Endothelial cell of umbilical vein (primary cell): Measurements from ENCODE around the gene MRPL53. TPM values are rescaled to one million over a fixed set of nuclear protein-coding genes. Genes with fewer than 3 reads are reported as not detected.
"Not testable (repeated sequence)": the region's sequence is repeated elsewhere in the genome, so short reads cannot be mapped to it uniquely, and the experiment has no call there.

ENCODE experiments used
- BruUV-seq: library from RNA; stranded (reverse); fragments of 400-500 nt; replicated peaks from 2 replicates; lab custom pipeline; 2021; lab: Mats Ljungman, UMichigan
- CTCF ChIA-PET: fragments of 300-600, 350-600 bp; sonication (Branson Sonifier 250); formaldehyde crosslinking; loops from one replicate; lab custom pipeline; 2021; ENCODE audit warnings: antibody characterized with exemption, inconsistent platforms; lab: Charles Lee
- POLR2A ChIA-PET: fragments of 300-600, 350-600 bp; sonication (Branson Sonifier 250); formaldehyde crosslinking; loops from one replicate; lab custom pipeline; 2021; ENCODE audit warnings: antibody characterized with exemption, inconsistent platforms; lab: Charles Lee
- DNase-seq: peaks from one replicate; pipeline ENCODE4 v3.0.0-alpha.2; 2011; ENCODE audit warnings: low read depth, low spot score
- FAIRE-seq: peaks from 2 replicates; lab custom pipeline; 2011; peaks lifted over from hg19 to GRCh38; lab: Jason Lieb, UNC
- H2AFZ ChIP-seq: 2 replicates; pipeline ENCODE4 v1.6.0; 2012; ENCODE audit warnings: low read depth, low read length, control low read depth, inconsistent platforms
- H3K27ac ChIP-seq: 2 replicates; pipeline ENCODE4 v1.5.1; 2011; ENCODE audit warnings: low read depth, mild to moderate bottlenecking, control low read depth, low read length, moderate library complexity; ENCODE audit not compliant: insufficient read depth
- H3K27me3 ChIP-seq, 2 experiments: 2 replicates each; pipeline versions ENCODE4 v1.6.0 to v1.6.1; 2011; ENCODE audit warnings: low read length in 2 of 2, mixed read lengths in 1 of 2; ENCODE audit not compliant: control insufficient read depth in 2 of 2, insufficient read depth in 2 of 2
- H3K36me3 ChIP-seq, 2 experiments: 2 replicates in 1 of 2; 3 replicates in 1 of 2; pipeline ENCODE4 v1.5.1; 2011; ENCODE audit warnings: low read length in 2 of 2, mild to moderate bottlenecking in 1 of 2, moderate library complexity in 1 of 2; ENCODE audit not compliant: control insufficient read depth in 2 of 2, insufficient read depth in 2 of 2; ENCODE audit errors: extremely low read depth in 1 of 2
- H3K4me1 ChIP-seq: 3 replicates; pipeline ENCODE4 v1.5.1; 2011; ENCODE audit warnings: mild to moderate bottlenecking, low read length; ENCODE audit not compliant: control insufficient read depth, insufficient read depth; ENCODE audit errors: extremely low read depth
- H3K4me2 ChIP-seq: 2 replicates; pipeline ENCODE4 v1.6.1; 2011; ENCODE audit warnings: low read length, control low read depth, mixed read lengths; ENCODE audit not compliant: insufficient read depth
- H3K4me3 ChIP-seq, 3 experiments: fragments of 200-600 bp in 1 of 3; sonication (generic), shearing (Covaris generic) in 1 of 3; replicated peaks in 1 of 3; 2 replicates each; pipeline ENCODE4 v1.5.1; 2011 to 2016; ENCODE audit warnings: control low read depth in 3 of 3, low read length in 3 of 3, mild to moderate bottlenecking in 2 of 3, inconsistent platforms in 1 of 3, low read depth in 1 of 3, moderate library complexity in 1 of 3; ENCODE audit not compliant: insufficient read depth in 1 of 3
- H3K79me2 ChIP-seq: 2 replicates; pipeline ENCODE4 v1.6.0; 2012; ENCODE audit warnings: low read length, inconsistent platforms; ENCODE audit not compliant: control insufficient read depth, insufficient read depth
- H3K9ac ChIP-seq: replicated peaks from 2 replicates; pipeline ENCODE3; 2011; ENCODE audit warnings: low read length, control low read depth; ENCODE audit not compliant: insufficient read depth; ENCODE audit errors: extremely low read depth
- H3K9me1 ChIP-seq: replicated peaks from 3 replicates; pipeline ENCODE4 v1.6.0; 2011; ENCODE audit warnings: mild to moderate bottlenecking, low read length; ENCODE audit not compliant: control insufficient read depth, insufficient read depth; ENCODE audit errors: extremely low read depth
- H3K9me3 ChIP-seq: replicated peaks from 2 replicates; pipeline ENCODE4 v1.5.1; 2012; ENCODE audit warnings: low read length, inconsistent platforms; ENCODE audit not compliant: control insufficient read depth, insufficient read depth
- H4K20me1 ChIP-seq: replicated peaks from 2 replicates; pipeline ENCODE3; 2011; ENCODE audit warnings: mild to moderate bottlenecking, low read length; ENCODE audit not compliant: control insufficient read depth, insufficient read depth; ENCODE audit errors: extremely low read depth
- dilution Hi-C: fragments of 300-500 bp; cut with MboI; formaldehyde crosslinking; loops from one replicate; pipeline ENCODE4 v1.15.0; 2019; ENCODE audit warnings: low sequenced_read_pairs; ENCODE audit not compliant: extremely low pct_ligation_motif_present
- intact Hi-C: fragments of 100-400 bp; cut with micrococcal nuclease; formaldehyde crosslinking; loops from one replicate; pipeline ENCODE4 v1.10.0; 2022
- polyA plus RNA-seq, 4 experiments: library from polyadenylated mRNA; depleted of rRNA in 3 of 4; stranded (reverse) in 3 of 4; unstranded in 1 of 4; fragments of >200 nt; gene quantifications; 2 replicates each; pipeline versions ENCODE4 v1.2.1 to v1.2.3, GENCODE V29; 2011 to 2012; ENCODE audit warnings: missing spikeins in 1 of 4
- total RNA-seq: library from RNA; stranded (reverse); gene quantifications from 2 replicates; pipeline ENCODE4 v1.2.3, GENCODE V29; 2021

Gene MRPL53
- total and polyA plus RNA-seq, 2 donors (not counting 3 experiments of a cell fraction or from before 2014, with no cell fraction given): 68.7 to 69.7 TPM

GRCh38 chr2:74460187-74460586 lies 12.3 kb downstream of the MRPL53 start:
- H3K9me1 ChIP-seq, BruUV-seq, H3K27ac ChIP-seq, H3K9ac ChIP-seq, DNase-seq, dilution Hi-C loops, intact Hi-C loops, H3K4me3 ChIP-seq, FAIRE-seq, H3K9me3 ChIP-seq, H3K27me3 ChIP-seq, POLR2A ChIA-PET, H3K4me2 ChIP-seq, H2AFZ ChIP-seq, CTCF ChIA-PET, H4K20me1 ChIP-seq: not testable (repeated sequence)
- H3K79me2 ChIP-seq: peaks cover 17% of the 10 kb centered on the region
- peaks cover 0 to 12% of the 10 kb centered on the region in 2 experiments for H3K36me3 ChIP-seq
- peaks cover 25% of the 10 kb centered on the region for H3K4me1 ChIP-seq

GRCh38 chr2:74459503-74460118 lies 12.9 kb downstream of the MRPL53 start:
- peaks cover 0 to 12% of the 10 kb centered on the region in 2 experiments for H3K36me3 ChIP-seq
- DNase-seq, H3K9ac ChIP-seq, BruUV-seq, H2AFZ ChIP-seq, H3K27ac ChIP-seq, H4K20me1 ChIP-seq, H3K9me3 ChIP-seq, H3K4me3 ChIP-seq, H3K27me3 ChIP-seq, FAIRE-seq, H3K9me1 ChIP-seq, dilution Hi-C loops, intact Hi-C loops: not testable (repeated sequence)
- H3K4me1 ChIP-seq: peaks cover 26% of the 10 kb centered on the region
- CTCF ChIA-PET: interaction anchor here (1.0 to 2.3 kb wide), 3 partner anchors 9 to 125 kb away, joined by 3 to 7 read pairs (median 4); no protein-coding TSS in a partner anchor
- H3K79me2 ChIP-seq: peaks cover 14% of the 10 kb centered on the region
- H3K4me2 ChIP-seq: peak overlapping the region; percentile 37
- POLR2A ChIA-PET: interaction anchor here (1.1 kb wide), 1 partner anchor 8 kb away, joined by 3 read pairs; no protein-coding TSS in a partner anchor
